Fibroblast of peridontal ligament (primary cell): ENCODE data around the gene MYL3.

ENCODE experiments used
- DNase-seq: peaks from one replicate; pipeline ENCODE4 v3.0.0-alpha.2; 2010; ENCODE audit errors: extremely low read depth

The MYL3 gene

GRCh38 chr3:46899151-46900006 lies 36.1 kb upstream of the MYL3 start:
- DNase-seq, result no peak

GRCh38 chr3:46898321-46899150 lies 35.3 kb upstream of the MYL3 start:
- no peak for DNase-seq

- no peak for DNase-seq
Observed at GRCh38 chr3:46897829-46898320, 34.6 kb upstream of the MYL3 start.

- no peak for DNase-seq
Observed at GRCh38 chr3:46897031-46897430, 33.8 kb upstream of the MYL3 start.

GRCh38 chr3:46896386-46896785 lies 33.1 kb upstream of the MYL3 start:
- no peak for DNase-seq

- no peak for DNase-seq
Observed at GRCh38 chr3:46895761-46896160, 32.5 kb upstream of the MYL3 start.

- DNase-seq, result peak; percentile 45
Observed at GRCh38 chr3:46895204-46895660, 32.0 kb upstream of the MYL3 start.

GRCh38 chr3:46894256-46894655 lies 31.0 kb upstream of the MYL3 start:
- DNase-seq, result no peak

GRCh38 chr3:46893763-46894162 lies 30.5 kb upstream of the MYL3 start:
- no peak for DNase-seq

- no peak for DNase-seq
Observed at GRCh38 chr3:46893146-46893748, 30.0 kb upstream of the MYL3 start.

- DNase-seq, result peak; percentile 61
Observed at GRCh38 chr3:46892285-46893145, 29.3 kb upstream of the MYL3 start.

- DNase-seq, result no peak
Observed at GRCh38 chr3:46891132-46891531, 27.9 kb upstream of the MYL3 start.

- no peak for DNase-seq
Observed at GRCh38 chr3:46890132-46890531, 26.9 kb upstream of the MYL3 start.

GRCh38 chr3:46889381-46890110 lies 26.3 kb upstream of the MYL3 start:
- no peak for DNase-seq

GRCh38 chr3:46888705-46889104 lies 25.5 kb upstream of the MYL3 start:
- DNase-seq, result no peak

- no peak for DNase-seq
Observed at GRCh38 chr3:46887980-46888494, 24.8 kb upstream of the MYL3 start.

- no peak for DNase-seq
Observed at GRCh38 chr3:46885612-46886011, 22.4 kb upstream of the MYL3 start.

- DNase-seq, result no peak
Observed at GRCh38 chr3:46884929-46885328, 21.7 kb upstream of the MYL3 start.

GRCh38 chr3:46884427-46884826 lies 21.2 kb upstream of the MYL3 start:
- DNase-seq, result no peak

- DNase-seq, result no peak
Observed at GRCh38 chr3:46883830-46884185, 20.6 kb upstream of the MYL3 start.
